ENCODE results near the gene TNNI3K.

DNA sequence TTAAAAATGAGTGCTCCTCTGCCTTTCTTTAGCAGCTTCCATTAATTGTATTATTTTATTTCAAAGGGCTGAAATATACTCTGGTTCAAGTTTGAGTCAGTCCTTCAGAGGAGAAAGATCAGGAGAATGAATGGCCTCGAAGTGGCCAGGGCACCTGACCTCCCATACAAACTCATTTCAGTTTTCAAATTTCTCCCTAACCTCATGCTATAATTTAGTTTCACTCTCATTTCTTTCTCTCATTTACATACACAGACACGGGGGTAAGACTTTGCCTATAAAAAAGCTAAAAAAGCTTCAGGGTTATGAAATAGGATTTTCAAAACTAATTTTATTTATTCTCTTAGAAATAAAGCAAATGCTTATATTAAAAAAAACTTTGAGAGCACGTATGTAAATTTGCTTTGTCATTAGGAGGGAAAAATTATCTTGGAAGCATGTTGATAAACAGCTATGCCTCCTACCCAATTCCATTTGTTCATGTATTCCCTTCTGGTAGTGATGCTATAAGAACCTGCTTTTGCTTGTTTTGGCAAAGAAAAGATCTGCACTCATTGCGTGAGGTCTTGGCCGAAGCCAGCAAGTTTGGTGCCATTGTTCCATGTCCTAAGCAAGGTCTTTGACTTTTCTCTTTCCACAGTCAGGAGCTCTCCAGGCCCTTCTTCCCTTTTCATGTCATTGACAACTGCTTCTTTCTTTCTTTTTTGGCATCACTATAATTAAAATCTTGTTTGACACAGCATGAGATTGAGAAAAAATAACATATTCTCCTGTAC, 357.6 kb downstream of the TNNI3K start:
- TF ChIP-seq GATA2 (IDR thresholded peaks at IDR 0.05; ENCODE audit: low read depth, low read length) (no peak), GATA3 (IDR thresholded peaks at IDR 0.05; ENCODE audit: low read depth, low read length) (no peak)

Measured in SH-SY5Y (cell line).